WTC11 (cell line): ENCODE measurements around the gene LRP11. TPM values are rescaled to one million over a fixed set of nuclear protein-coding genes. Genes with fewer than 3 reads are reported as not detected.

Source experiments
- ATAC-seq: fragments of 200-7000 bp; cut with Tn5 transposase; 2 replicates; pipeline ENCODE4 v1.10.0; 2021; ENCODE audit warnings: mild to moderate bottlenecking, moderate library complexity
- CTCF ChIA-PET: fragments of 300-600 bp; sonication (Branson Sonifier 250); formaldehyde crosslinking; loops from one replicate; lab custom pipeline; 2021; ENCODE audit warnings: antibody characterized with exemption; lab: Charles Lee
- POLR2A ChIA-PET: fragments of 350-600 bp; sonication (Branson Sonifier 250); formaldehyde crosslinking; loops from one replicate; lab custom pipeline; 2021; ENCODE audit warnings: antibody characterized with exemption; lab: Charles Lee
- DNase-seq: peaks from one replicate; pipeline ENCODE4 v3.0.0; 2021; ENCODE audit warnings: low spot score
- H3K27ac Mint-ChIP-seq: 2 replicates; pipeline ENCODE4 v1.8.0; 2021; ENCODE audit warnings: mixed read lengths
- H3K27me3 Mint-ChIP-seq: 2 replicates; pipeline ENCODE4 v1.8.0; 2021; ENCODE audit warnings: low read depth, mild to moderate bottlenecking, moderate library complexity, mixed read lengths
- H3K36me3 Mint-ChIP-seq: 2 replicates; pipeline ENCODE4 v1.8.0; 2021; ENCODE audit warnings: mixed read lengths
- H3K4me1 Mint-ChIP-seq: 2 replicates; pipeline ENCODE4 v1.8.0; 2022; ENCODE audit warnings: mixed read lengths
- H3K4me3 Mint-ChIP-seq: 2 replicates; pipeline ENCODE4 v1.8.0; 2021; ENCODE audit warnings: mild to moderate bottlenecking, moderate library complexity, mixed read lengths
- H3K9me3 Mint-ChIP-seq: 2 replicates; pipeline ENCODE4 v1.8.0; 2021; ENCODE audit warnings: mixed read lengths
- ATF1 ChIP-seq: sonication (generic); formaldehyde crosslinking; IDR thresholded peaks from 2 replicates; pipeline ENCODE4 v1.8.1; 2023; ENCODE audit warnings: mild to moderate bottlenecking, moderate library complexity, missing genetic modification reagents
- GRHL2 ChIP-seq: fragments of 250-450 bp; sonication (Bioruptor Pico); IDR thresholded peaks from 2 replicates; pipeline ENCODE4 v1.8.0; 2022; ENCODE audit warnings: mild to moderate bottlenecking, moderate library complexity; ENCODE audit not compliant: insufficient replicate concordance, severe bottlenecking
- IRF2 ChIP-seq: sonication (generic); formaldehyde crosslinking; IDR thresholded peaks from 2 replicates; pipeline ENCODE4 v1.8.0; 2022; ENCODE audit warnings: low read depth, missing genetic modification reagents, borderline replicate concordance
- JAZF1 ChIP-seq: fragments of 250-450 bp; sonication (Bioruptor Pico); IDR thresholded peaks from 2 replicates; pipeline ENCODE4 v1.9.0; 2021; ENCODE audit warnings: moderate library complexity, mild to moderate bottlenecking, inconsistent platforms
- NFE2L1 ChIP-seq: sonication (generic); formaldehyde crosslinking; IDR thresholded peaks from 2 replicates; pipeline ENCODE4 v1.8.1; 2023; ENCODE audit warnings: missing genetic modification reagents
- PRRX2 ChIP-seq: fragments of 250-450 bp; sonication (Bioruptor Pico); IDR thresholded peaks from 2 replicates; pipeline ENCODE4 v1.8.0; 2021; ENCODE audit warnings: mild to moderate bottlenecking
- RELA ChIP-seq: sonication (generic); formaldehyde crosslinking; IDR thresholded peaks from 2 replicates; pipeline ENCODE4 v1.8.1; 2022; ENCODE audit warnings: missing genetic modification reagents, mild to moderate bottlenecking, borderline replicate concordance
- SMAD4 ChIP-seq: sonication (generic); formaldehyde crosslinking; IDR thresholded peaks from 2 replicates; pipeline ENCODE4 v1.8.0; 2022; ENCODE audit warnings: mild to moderate bottlenecking, missing genetic modification reagents
- TCF7 ChIP-seq: sonication (generic); formaldehyde crosslinking; IDR thresholded peaks from 2 replicates; pipeline ENCODE4 v1.8.0; 2022; ENCODE audit warnings: mild to moderate bottlenecking, low read depth, missing genetic modification reagents, moderate library complexity
- TEAD1 ChIP-seq: sonication (generic); formaldehyde crosslinking; IDR thresholded peaks from 2 replicates; pipeline ENCODE4 v1.8.0; 2022; ENCODE audit warnings: mild to moderate bottlenecking, missing genetic modification reagents
- TP53 ChIP-seq: sonication (generic); formaldehyde crosslinking; IDR thresholded peaks from 2 replicates; pipeline ENCODE4 v1.8.1; 2023; ENCODE audit warnings: mild to moderate bottlenecking, missing genetic modification reagents
- ZNF138 ChIP-seq: sonication (generic); formaldehyde crosslinking; conservative IDR thresholded peaks from 2 replicates; pipeline ENCODE4 v1.8.1; 2022; ENCODE audit warnings: mild to moderate bottlenecking, moderate library complexity, missing genetic modification reagents
- ZNF263 ChIP-seq: sonication (generic); formaldehyde crosslinking; IDR thresholded peaks from 2 replicates; pipeline ENCODE4 v1.8.1; 2022; ENCODE audit warnings: low read depth, mild to moderate bottlenecking, moderate library complexity, missing genetic modification reagents
- ZNF671 ChIP-seq: fragments of 250-450 bp; sonication (Bioruptor Pico); IDR thresholded peaks from 2 replicates; pipeline ENCODE4 v1.8.0; 2021; ENCODE audit warnings: mild to moderate bottlenecking
- total RNA-seq: library from RNA; stranded (reverse); gene quantifications from 3 replicates; pipeline ENCODE4 v1.2.3, GENCODE V29; 2021
- TF ChIP-seq, protein P1 (sequence below): sonication (generic); formaldehyde crosslinking; IDR thresholded peaks from 2 replicates; pipeline ENCODE4 v1.8.0; 2023; ENCODE audit warnings: missing genetic modification reagents
- TF ChIP-seq, protein P2 (sequence below): fragments of 250-450 bp; sonication (Bioruptor Pico); conservative IDR thresholded peaks from 2 replicates; pipeline ENCODE4 v1.9.0; 2021; ENCODE audit warnings: mild to moderate bottlenecking
- TF ChIP-seq, protein P3 (sequence below): sonication (generic); formaldehyde crosslinking; IDR thresholded peaks from 2 replicates; pipeline ENCODE4 v1.8.1; 2022; ENCODE audit warnings: low read depth, missing genetic modification reagents, borderline replicate concordance
- TF ChIP-seq, protein P4 (sequence below): fragments of 200-600 bp; IDR thresholded peaks from 2 replicates; pipeline ENCODE4 v1.8.0; 2022; ENCODE audit warnings: antibody characterized with exemption
- TF ChIP-seq, protein P5 (sequence below): fragments of 250-450 bp; sonication (Bioruptor Pico); IDR thresholded peaks from 2 replicates; pipeline ENCODE4 v1.9.0; 2021; ENCODE audit warnings: mild to moderate bottlenecking, borderline replicate concordance
- TF ChIP-seq, protein P6 (sequence below): sonication (generic); formaldehyde crosslinking; IDR thresholded peaks from 2 replicates; pipeline ENCODE4 v1.8.1; 2023; ENCODE audit warnings: mild to moderate bottlenecking, missing genetic modification reagents, moderate library complexity
- TF ChIP-seq, protein P7 (sequence below): fragments of 250-450 bp; sonication (Bioruptor Pico); IDR thresholded peaks from 2 replicates; pipeline ENCODE4 v1.9.0; 2021; ENCODE audit warnings: moderate library complexity, mild to moderate bottlenecking, inconsistent platforms, borderline replicate concordance

LRP11 gene
- total RNA-seq, 1 experiment from 2014 or later, result 19.8 TPM

DNA sequence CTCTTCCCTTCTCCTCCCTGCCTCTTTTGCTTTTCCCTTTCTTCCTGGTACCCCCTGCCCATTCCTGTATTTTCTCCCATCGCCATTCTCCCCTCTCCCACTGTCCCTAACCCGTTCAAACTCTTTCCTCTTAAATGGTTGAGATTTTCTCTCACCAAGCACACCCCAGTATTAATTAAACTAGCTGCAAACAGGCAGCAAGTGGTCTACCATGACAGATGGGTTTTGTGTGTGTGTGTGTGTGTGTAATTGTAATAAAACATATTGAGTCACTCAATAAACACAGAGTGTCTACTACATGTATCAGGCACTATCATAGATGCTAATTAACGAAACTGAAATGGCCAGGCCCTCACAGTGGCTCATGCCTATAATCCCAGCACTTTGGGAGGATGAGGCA is 27.1 kb upstream of the LRP11 start:
- ATAC-seq (no peak), DNase-seq (no peak)
- Mint-ChIP-seq H3K4me1 (peaks cover 14% of the 10 kb centered on the region), H3K36me3 (no peaks in the 10 kb centered on the region), H3K27me3 (peaks cover 14% of the 10 kb centered on the region), H3K27ac (no peak overlapping the region), H3K9me3 (no peaks in the 10 kb centered on the region), H3K4me3 (no peak overlapping the region)
- TF ChIP-seq IRF2 (CRISPR knock-in tag) (no peak), TP53 (CRISPR knock-in tag) (no peak), SMAD4 (CRISPR knock-in tag) (no peak), TCF7 (CRISPR knock-in tag) (no peak), NFE2L1 (CRISPR knock-in tag) (no peak), ZNF138 (CRISPR knock-in tag) (no peak), GRHL2 (CRISPR knock-in tag) (no peak), TEAD1 (no peak), RELA (CRISPR knock-in tag) (no peak)
- TF ChIP-seq, protein P1, sequence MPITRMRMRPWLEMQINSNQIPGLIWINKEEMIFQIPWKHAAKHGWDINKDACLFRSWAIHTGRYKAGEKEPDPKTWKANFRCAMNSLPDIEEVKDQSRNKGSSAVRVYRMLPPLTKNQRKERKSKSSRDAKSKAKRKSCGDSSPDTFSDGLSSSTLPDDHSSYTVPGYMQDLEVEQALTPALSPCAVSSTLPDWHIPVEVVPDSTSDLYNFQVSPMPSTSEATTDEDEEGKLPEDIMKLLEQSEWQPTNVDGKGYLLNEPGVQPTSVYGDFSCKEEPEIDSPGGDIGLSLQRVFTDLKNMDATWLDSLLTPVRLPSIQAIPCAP, result no peak
- TF ChIP-seq, protein P2, sequence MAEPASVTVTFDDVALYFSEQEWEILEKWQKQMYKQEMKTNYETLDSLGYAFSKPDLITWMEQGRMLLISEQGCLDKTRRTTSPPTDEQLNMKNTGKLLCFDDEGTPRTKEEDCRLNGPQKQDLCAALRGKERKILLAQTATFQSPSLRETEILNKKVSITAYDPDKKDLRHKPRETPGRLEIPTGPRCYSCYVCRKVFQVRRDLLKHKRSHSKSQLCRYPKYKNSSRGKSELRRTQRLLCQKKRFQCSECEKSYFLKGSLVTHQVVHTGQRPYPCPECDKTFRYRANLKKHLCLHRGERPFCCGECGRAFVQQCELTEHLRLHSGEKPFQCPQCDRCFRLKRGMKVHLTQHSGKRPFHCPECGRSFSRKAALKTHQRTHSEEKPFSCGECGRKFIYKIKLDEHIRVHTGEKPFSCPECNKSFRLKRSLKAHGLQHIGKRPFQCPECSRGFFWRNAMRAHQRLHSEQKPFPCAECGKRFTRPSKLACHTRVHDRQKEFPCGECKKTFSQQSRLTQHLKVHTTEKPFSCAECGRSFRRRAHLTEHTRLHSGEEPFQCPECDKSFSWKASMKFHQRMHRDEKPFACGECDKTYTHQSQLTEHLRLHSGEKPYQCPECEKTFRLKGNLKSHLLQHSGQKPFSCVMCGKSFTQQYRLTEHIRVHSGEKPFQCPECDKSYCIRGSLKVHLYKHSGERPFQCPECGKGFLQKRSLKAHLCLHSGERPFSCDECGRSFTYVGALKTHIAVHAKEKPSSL (CRISPR knock-in tag), result no peak
- POLR2A ChIA-PET, result no interaction called here
- CTCF ChIA-PET, result no interaction called here

DNA sequence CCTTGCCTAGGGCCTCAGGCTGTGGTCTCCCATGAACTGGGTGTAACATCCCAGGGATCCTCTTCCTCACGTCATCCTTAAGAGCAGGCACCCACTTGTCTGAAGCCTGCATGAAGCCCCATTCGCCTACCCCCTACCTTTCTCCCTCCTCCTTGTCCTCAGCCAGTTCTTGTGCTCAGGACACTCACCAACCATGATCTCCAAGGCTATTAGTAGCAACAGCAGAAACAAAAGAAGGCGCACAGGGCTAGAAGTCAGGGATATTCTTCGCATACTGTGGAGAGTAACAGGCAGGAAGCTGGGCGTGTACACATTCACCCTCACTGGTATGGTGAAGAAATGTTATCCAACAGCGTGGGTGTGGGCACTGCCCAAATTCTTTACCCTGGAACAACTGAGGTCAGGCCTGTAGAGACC is 26.5 kb upstream of the LRP11 start:
- Mint-ChIP-seq H3K4me3 (no peak overlapping the region), H3K4me1 (peaks cover 10% of the 10 kb centered on the region), H3K36me3 (no peaks in the 10 kb centered on the region), H3K27ac (no peak overlapping the region), H3K9me3 (no peaks in the 10 kb centered on the region)
- ChIA-PET CTCF (no interaction called here), POLR2A (no interaction called here)
- no peak for ATAC-seq
- TF ChIP-seq JAZF1 (CRISPR knock-in tag), result no peak
- TF ChIP-seq, all 79 proteins: peak for 0
- no peak for DNase-seq
- H3K27me3 Mint-ChIP-seq, result peaks cover 14% of the 10 kb centered on the region

DNA sequence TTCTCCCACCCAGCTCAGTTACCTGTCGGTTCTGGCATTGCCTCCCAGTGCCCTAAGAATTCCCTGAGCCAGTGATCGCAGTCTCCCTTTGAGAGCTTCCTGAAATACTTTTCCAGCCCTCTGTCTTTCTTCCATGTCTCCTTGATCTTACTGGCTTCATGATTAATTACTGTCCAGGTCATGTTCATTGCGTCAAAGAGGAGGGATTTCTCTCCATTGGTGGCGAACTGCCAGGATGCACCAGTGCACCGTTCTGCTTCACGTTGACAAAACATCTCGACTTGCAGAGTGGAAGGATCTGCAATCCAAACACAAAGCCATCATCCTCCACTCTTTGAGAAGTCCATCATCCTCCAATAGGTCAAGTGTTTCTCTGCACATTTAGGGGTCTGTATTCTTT is 25.2 kb upstream of the LRP11 start:
- no peak overlapping the region for H3K27ac Mint-ChIP-seq
- no peaks in the 10 kb centered on the region for H3K36me3 Mint-ChIP-seq
- CTCF ChIA-PET, result no interaction called here
- TF ChIP-seq, protein P3, sequence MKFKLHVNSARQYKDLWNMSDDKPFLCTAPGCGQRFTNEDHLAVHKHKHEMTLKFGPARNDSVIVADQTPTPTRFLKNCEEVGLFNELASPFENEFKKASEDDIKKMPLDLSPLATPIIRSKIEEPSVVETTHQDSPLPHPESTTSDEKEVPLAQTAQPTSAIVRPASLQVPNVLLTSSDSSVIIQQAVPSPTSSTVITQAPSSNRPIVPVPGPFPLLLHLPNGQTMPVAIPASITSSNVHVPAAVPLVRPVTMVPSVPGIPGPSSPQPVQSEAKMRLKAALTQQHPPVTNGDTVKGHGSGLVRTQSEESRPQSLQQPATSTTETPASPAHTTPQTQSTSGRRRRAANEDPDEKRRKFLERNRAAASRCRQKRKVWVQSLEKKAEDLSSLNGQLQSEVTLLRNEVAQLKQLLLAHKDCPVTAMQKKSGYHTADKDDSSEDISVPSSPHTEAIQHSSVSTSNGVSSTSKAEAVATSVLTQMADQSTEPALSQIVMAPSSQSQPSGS (CRISPR knock-in tag), result no peak
- no peak for TF ChIP-seq ZNF671
- TF ChIP-seq ATF1 (CRISPR knock-in tag), result no peak
- no peak for TF ChIP-seq GRHL2 (CRISPR knock-in tag)
- no peak for TF ChIP-seq TP53 (CRISPR knock-in tag)
- no peak for TF ChIP-seq ZNF263 (CRISPR knock-in tag)
- TF ChIP-seq, protein P4, sequence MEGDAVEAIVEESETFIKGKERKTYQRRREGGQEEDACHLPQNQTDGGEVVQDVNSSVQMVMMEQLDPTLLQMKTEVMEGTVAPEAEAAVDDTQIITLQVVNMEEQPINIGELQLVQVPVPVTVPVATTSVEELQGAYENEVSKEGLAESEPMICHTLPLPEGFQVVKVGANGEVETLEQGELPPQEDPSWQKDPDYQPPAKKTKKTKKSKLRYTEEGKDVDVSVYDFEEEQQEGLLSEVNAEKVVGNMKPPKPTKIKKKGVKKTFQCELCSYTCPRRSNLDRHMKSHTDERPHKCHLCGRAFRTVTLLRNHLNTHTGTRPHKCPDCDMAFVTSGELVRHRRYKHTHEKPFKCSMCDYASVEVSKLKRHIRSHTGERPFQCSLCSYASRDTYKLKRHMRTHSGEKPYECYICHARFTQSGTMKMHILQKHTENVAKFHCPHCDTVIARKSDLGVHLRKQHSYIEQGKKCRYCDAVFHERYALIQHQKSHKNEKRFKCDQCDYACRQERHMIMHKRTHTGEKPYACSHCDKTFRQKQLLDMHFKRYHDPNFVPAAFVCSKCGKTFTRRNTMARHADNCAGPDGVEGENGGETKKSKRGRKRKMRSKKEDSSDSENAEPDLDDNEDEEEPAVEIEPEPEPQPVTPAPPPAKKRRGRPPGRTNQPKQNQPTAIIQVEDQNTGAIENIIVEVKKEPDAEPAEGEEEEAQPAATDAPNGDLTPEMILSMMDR, result no peak
- TF ChIP-seq, protein P5, sequence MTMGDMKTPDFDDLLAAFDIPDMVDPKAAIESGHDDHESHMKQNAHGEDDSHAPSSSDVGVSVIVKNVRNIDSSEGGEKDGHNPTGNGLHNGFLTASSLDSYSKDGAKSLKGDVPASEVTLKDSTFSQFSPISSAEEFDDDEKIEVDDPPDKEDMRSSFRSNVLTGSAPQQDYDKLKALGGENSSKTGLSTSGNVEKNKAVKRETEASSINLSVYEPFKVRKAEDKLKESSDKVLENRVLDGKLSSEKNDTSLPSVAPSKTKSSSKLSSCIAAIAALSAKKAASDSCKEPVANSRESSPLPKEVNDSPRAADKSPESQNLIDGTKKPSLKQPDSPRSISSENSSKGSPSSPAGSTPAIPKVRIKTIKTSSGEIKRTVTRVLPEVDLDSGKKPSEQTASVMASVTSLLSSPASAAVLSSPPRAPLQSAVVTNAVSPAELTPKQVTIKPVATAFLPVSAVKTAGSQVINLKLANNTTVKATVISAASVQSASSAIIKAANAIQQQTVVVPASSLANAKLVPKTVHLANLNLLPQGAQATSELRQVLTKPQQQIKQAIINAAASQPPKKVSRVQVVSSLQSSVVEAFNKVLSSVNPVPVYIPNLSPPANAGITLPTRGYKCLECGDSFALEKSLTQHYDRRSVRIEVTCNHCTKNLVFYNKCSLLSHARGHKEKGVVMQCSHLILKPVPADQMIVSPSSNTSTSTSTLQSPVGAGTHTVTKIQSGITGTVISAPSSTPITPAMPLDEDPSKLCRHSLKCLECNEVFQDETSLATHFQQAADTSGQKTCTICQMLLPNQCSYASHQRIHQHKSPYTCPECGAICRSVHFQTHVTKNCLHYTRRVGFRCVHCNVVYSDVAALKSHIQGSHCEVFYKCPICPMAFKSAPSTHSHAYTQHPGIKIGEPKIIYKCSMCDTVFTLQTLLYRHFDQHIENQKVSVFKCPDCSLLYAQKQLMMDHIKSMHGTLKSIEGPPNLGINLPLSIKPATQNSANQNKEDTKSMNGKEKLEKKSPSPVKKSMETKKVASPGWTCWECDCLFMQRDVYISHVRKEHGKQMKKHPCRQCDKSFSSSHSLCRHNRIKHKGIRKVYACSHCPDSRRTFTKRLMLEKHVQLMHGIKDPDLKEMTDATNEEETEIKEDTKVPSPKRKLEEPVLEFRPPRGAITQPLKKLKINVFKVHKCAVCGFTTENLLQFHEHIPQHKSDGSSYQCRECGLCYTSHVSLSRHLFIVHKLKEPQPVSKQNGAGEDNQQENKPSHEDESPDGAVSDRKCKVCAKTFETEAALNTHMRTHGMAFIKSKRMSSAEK (CRISPR knock-in tag), result no peak
- TF ChIP-seq, protein P6, sequence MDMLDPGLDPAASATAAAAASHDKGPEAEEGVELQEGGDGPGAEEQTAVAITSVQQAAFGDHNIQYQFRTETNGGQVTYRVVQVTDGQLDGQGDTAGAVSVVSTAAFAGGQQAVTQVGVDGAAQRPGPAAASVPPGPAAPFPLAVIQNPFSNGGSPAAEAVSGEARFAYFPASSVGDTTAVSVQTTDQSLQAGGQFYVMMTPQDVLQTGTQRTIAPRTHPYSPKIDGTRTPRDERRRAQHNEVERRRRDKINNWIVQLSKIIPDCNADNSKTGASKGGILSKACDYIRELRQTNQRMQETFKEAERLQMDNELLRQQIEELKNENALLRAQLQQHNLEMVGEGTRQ, result no peak
- TF ChIP-seq, protein P7, sequence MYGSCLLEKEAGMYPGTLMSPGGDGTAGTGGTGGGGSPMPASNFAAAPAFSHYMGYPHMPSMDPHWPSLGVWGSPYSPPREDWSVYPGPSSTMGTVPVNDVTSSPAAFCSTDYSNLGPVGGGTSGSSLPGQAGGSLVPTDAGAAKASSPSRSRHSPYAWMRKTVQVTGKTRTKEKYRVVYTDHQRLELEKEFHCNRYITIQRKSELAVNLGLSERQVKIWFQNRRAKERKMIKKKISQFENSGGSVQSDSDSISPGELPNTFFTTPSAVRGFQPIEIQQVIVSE (CRISPR knock-in tag), result no peak
- TF ChIP-seq PRRX2, result no peak
- ATAC-seq (no peak), DNase-seq (no peak)
- POLR2A ChIA-PET, result no interaction called here
- H3K27me3 Mint-ChIP-seq, result peaks cover 23% of the 10 kb centered on the region
- H3K9me3 Mint-ChIP-seq, result no peaks in the 10 kb centered on the region
- no peak overlapping the region for H3K4me3 Mint-ChIP-seq
- H3K4me1 Mint-ChIP-seq, result 0 out of 2 replicates have a peak, but pooled peaks cover 3% of the 10 kb centered on the region
